IMR-90 (cell line): ENCODE results near the gene CTDSPL.

Experiments used
- POLR2A ChIP-seq: IDR thresholded peaks from 2 replicates; pipeline ENCODE4 v1.6.1; 2012; ENCODE audit warnings: mild to moderate bottlenecking, low read depth, low read length
- TF ChIP-seq, protein P1 (sequence below): conservative IDR thresholded peaks from 2 replicates; pipeline ENCODE4 v1.5.1; 2012; ENCODE audit warnings: mild to moderate bottlenecking, low read depth, low read length, improper control_type of control experiment

DNA sequence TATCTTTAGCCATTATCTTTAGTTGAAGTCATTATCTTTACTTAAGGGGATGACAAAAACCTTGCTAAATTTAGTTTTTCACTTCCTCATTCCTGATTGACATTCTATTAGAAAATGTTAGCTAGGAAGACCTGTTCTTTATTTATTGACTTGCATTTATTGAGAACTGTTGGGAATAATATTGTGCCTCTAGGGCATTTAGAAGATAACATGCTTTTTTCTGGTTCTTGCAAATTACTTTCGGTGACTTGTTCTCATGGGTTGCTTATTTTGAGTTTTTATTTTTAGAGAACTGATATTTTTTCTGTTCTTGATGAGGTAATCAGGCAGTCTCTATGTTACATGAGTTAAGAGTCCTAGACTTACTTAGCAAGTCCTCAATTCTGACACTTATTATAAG lies 48.3 kb upstream of the CTDSPL start:
- TF ChIP-seq POLR2A = no peak
- TF ChIP-seq, protein P1, sequence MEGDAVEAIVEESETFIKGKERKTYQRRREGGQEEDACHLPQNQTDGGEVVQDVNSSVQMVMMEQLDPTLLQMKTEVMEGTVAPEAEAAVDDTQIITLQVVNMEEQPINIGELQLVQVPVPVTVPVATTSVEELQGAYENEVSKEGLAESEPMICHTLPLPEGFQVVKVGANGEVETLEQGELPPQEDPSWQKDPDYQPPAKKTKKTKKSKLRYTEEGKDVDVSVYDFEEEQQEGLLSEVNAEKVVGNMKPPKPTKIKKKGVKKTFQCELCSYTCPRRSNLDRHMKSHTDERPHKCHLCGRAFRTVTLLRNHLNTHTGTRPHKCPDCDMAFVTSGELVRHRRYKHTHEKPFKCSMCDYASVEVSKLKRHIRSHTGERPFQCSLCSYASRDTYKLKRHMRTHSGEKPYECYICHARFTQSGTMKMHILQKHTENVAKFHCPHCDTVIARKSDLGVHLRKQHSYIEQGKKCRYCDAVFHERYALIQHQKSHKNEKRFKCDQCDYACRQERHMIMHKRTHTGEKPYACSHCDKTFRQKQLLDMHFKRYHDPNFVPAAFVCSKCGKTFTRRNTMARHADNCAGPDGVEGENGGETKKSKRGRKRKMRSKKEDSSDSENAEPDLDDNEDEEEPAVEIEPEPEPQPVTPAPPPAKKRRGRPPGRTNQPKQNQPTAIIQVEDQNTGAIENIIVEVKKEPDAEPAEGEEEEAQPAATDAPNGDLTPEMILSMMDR = no peak
